Spleen (tissue), 7 donors: ENCODE results near the gene HSF2.

Experiments used
- POLR2A ChIP-seq, 3 donors: fragments of 450-650 bp; IDR thresholded peaks; one replicate each; pipeline ENCODE4 v1.5.1; 2017; ENCODE audit warnings: antibody characterized with exemption in 3 of 3, mild to moderate bottlenecking in 1 of 3
- TF ChIP-seq, protein P1 (sequence below), 11 experiments: fragments of 200-600 bp in 7 of 11; fragments of 450-650 bp in 4 of 11; sonication (generic) in 4 of 11; IDR thresholded peaks in 8 of 11; conservative IDR thresholded peaks in 3 of 11; 1 replicate in 7 of 11; 2 replicates in 4 of 11; pipeline versions ENCODE4 v1.4.0 to v1.8.0; 2016 to 2021; ENCODE audit warnings: antibody characterized with exemption in 11 of 11, inconsistent platforms in 4 of 11, mild to moderate bottlenecking in 1 of 11
- donor health status: DM: no; HTN: no; CAD: no; lungs with moderate emphysema.
- donor health status: DM: no; HTN: no; CAD: no.
- donor health status: DM: no; HTN: no; CAD: no.

DNA sequence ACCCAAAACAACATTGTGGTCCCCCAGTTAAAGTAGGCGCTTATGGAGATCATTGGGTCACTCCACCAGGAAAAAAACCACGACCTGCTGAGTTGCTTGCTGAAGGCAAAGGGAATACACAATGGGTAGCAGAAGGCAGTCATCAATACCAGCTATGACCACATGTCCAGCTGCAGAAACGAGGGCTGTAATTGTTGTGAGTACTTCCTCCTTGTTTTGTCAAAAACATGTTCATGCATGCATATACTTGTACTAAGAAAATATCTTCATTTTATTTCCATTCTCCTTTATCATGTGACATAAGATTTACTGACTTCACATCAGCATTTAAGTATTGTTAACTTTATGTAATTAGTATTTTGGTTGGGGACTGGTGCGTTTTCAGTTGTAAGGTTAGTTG lies 55.2 kb downstream of the HSF2 start:
- TF ChIP-seq POLR2A (IDR thresholded peaks at IDR 0.05), result no peak
- TF ChIP-seq, protein P1, sequence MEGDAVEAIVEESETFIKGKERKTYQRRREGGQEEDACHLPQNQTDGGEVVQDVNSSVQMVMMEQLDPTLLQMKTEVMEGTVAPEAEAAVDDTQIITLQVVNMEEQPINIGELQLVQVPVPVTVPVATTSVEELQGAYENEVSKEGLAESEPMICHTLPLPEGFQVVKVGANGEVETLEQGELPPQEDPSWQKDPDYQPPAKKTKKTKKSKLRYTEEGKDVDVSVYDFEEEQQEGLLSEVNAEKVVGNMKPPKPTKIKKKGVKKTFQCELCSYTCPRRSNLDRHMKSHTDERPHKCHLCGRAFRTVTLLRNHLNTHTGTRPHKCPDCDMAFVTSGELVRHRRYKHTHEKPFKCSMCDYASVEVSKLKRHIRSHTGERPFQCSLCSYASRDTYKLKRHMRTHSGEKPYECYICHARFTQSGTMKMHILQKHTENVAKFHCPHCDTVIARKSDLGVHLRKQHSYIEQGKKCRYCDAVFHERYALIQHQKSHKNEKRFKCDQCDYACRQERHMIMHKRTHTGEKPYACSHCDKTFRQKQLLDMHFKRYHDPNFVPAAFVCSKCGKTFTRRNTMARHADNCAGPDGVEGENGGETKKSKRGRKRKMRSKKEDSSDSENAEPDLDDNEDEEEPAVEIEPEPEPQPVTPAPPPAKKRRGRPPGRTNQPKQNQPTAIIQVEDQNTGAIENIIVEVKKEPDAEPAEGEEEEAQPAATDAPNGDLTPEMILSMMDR (IDR thresholded peaks at IDR 0.05 in 8 of 11, conservative IDR thresholded peaks at IDR 0.05 in 3 of 11), result no peak
